Central memory CD8-positive, alpha-beta T cell (primary cell): ENCODE data around the gene DHTKD1.

Experiments
- ATAC-seq: fragments of 150-1000 bp; cut with Tn5 transposase; replicated peaks from 2 replicates; pipeline ENCODE4 v1.10.0; 2022; ENCODE audit warnings: mild to moderate bottlenecking, moderate FRiP score, moderate number of reproducible peaks; ENCODE audit not compliant: poor library complexity, severe bottlenecking; ENCODE audit errors: extremely low read depth
- DNase-seq, 2 donors: peaks; one replicate each; pipeline ENCODE4 v3.0.0; 2021; ENCODE audit warnings: low spot score in 2 of 2
- H3K27ac Mint-ChIP-seq: one replicate; pipeline ENCODE4 v1.8.0; 2022; ENCODE audit warnings: low read depth, mild to moderate bottlenecking, moderate library complexity, mixed read lengths
- H3K27me3 Mint-ChIP-seq: one replicate; pipeline ENCODE4 v1.8.0; 2022; ENCODE audit warnings: mixed read lengths
- H3K36me3 Mint-ChIP-seq: one replicate; pipeline ENCODE4 v1.8.0; 2022; ENCODE audit warnings: mild to moderate bottlenecking, moderate library complexity, mixed read lengths; ENCODE audit not compliant: insufficient read depth
- H3K4me1 Mint-ChIP-seq: one replicate; pipeline ENCODE4 v1.8.0; 2022; ENCODE audit warnings: mixed read lengths
- H3K4me3 Mint-ChIP-seq: one replicate; pipeline ENCODE4 v1.8.0; 2022; ENCODE audit warnings: mild to moderate bottlenecking, moderate library complexity, mixed read lengths
- H3K9me3 Mint-ChIP-seq: one replicate; pipeline ENCODE4 v1.8.0; 2022; ENCODE audit warnings: mixed read lengths

The DHTKD1 gene, protein sequence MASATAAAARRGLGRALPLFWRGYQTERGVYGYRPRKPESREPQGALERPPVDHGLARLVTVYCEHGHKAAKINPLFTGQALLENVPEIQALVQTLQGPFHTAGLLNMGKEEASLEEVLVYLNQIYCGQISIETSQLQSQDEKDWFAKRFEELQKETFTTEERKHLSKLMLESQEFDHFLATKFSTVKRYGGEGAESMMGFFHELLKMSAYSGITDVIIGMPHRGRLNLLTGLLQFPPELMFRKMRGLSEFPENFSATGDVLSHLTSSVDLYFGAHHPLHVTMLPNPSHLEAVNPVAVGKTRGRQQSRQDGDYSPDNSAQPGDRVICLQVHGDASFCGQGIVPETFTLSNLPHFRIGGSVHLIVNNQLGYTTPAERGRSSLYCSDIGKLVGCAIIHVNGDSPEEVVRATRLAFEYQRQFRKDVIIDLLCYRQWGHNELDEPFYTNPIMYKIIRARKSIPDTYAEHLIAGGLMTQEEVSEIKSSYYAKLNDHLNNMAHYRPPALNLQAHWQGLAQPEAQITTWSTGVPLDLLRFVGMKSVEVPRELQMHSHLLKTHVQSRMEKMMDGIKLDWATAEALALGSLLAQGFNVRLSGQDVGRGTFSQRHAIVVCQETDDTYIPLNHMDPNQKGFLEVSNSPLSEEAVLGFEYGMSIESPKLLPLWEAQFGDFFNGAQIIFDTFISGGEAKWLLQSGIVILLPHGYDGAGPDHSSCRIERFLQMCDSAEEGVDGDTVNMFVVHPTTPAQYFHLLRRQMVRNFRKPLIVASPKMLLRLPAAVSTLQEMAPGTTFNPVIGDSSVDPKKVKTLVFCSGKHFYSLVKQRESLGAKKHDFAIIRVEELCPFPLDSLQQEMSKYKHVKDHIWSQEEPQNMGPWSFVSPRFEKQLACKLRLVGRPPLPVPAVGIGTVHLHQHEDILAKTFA

DNA sequence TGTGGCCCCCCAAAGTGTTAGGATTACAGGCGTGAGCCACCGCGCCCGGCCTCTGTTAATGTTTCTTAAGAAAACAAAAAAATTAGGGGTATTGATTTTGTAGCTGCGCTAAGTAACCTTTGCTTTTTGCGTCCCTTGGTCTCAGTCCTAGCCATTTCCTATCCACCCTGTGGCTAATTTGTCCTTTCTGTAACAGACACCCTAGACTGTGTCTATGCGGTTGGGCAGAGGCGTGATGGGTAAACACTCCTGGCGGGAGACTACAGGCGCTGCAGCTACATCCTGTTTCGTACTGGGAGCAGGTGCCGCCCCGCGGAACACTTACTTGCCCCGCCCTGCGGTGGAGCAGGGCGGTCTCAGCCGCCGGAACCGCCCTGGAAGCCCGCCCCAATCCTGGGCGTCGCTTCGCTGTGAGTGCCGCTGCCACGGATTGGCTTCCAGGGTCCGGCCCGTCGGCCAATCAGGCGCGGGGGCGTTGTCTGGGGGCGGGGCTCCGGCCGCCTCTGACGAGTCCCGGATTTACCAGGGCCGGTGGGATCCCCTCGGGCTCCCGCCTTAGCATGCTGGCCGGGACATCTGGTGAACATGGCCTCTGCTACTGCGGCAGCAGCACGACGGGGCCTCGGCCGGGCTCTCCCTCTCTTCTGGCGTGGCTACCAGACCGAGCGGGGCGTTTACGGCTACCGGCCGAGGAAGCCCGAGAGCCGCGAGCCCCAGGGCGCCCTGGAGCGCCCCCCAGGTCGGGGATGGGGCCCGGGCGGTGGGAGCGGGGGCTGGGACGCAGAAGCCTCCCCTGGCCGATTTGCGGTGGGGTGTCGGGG lies at the start of gene DHTKD1:
DHTKD1 (plus strand) TSS at position 506 of the 821 bp plus-strand sequence; CDS start at position 586, 80 bp downstream.
- peak; percentile 98 for ATAC-seq
- Mint-ChIP-seq H3K4me1 (peaks cover 7% of the 10 kb centered on the region), H3K36me3 (no peaks in the 10 kb centered on the region), H3K4me3 (peak within 1 kb of the TSS; percentile 74), H3K27me3 (no peaks in the 10 kb centered on the region), H3K9me3 (no peaks in the 10 kb centered on the region), H3K27ac (peak within 1 kb of the TSS; percentile 80)
- peak; percentile 97 to 98 for DNase-seq

DNA sequence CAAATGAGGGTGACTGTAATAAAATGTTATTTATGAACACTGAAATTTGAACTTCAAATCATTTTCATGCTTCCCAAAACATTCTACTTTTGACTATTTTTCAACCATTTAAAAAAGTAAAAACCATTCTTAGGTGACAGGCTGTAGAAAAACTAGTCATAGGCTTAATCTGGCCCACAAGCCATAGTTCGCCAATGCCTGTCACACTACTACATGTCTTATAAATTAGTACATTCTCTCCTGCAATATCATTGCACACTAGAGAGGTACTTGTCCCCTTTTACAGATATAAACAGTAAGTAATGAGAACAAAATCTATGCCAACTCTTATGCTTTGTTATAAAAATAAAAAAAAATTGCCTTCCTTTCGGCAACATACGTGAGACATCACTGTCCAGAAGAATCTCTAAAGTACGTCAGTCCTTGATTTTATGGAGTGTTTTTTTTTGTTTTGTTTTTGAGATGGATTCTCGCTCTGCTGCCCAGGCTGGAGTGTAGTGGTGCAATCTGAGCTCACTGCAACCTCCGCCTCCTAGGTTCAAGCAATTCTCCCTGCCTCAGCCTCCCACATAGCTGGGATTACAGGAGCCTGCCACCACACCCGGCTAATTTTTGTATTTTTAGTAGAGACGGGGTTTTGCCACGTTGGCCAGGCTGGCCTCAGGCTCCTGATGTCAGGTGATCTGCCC lies 49.3 kb upstream of the DHTKD1 start:
- Mint-ChIP-seq H3K27ac (no peak overlapping the region), H3K36me3 (peaks cover 6% of the 10 kb centered on the region), H3K4me1 (peaks cover 27% of the 10 kb centered on the region), H3K9me3 (no peaks in the 10 kb centered on the region), H3K27me3 (no peaks in the 10 kb centered on the region), H3K4me3 (no peak overlapping the region)
- no peak for ATAC-seq
- DNase-seq, result no peak

DNA sequence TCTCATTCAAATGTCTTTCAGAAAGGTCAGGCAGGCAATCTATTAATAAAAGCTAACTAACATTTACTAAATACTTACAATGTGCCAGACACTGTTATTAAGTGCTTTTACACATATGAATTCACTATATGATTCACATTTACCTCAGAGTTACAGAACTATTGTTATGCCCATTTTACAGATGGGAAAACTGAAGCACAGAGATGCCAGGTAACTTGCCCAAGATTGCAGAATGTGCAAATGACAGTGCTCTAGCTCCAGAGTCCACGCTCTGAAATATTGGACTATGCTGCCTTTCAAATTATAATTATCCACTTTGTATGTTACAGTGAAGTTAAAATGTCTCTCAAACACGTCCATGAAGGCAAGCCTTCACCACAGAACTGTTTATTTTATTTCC lies 48.2 kb upstream of the DHTKD1 start:
- DNase-seq, result no peak
- Mint-ChIP-seq H3K27me3 (no peaks in the 10 kb centered on the region), H3K27ac (no peak overlapping the region), H3K4me1 (peaks cover 23% of the 10 kb centered on the region), H3K36me3 (no peaks in the 10 kb centered on the region), H3K4me3 (no peak overlapping the region), H3K9me3 (no peaks in the 10 kb centered on the region)
- no peak for ATAC-seq

DNA sequence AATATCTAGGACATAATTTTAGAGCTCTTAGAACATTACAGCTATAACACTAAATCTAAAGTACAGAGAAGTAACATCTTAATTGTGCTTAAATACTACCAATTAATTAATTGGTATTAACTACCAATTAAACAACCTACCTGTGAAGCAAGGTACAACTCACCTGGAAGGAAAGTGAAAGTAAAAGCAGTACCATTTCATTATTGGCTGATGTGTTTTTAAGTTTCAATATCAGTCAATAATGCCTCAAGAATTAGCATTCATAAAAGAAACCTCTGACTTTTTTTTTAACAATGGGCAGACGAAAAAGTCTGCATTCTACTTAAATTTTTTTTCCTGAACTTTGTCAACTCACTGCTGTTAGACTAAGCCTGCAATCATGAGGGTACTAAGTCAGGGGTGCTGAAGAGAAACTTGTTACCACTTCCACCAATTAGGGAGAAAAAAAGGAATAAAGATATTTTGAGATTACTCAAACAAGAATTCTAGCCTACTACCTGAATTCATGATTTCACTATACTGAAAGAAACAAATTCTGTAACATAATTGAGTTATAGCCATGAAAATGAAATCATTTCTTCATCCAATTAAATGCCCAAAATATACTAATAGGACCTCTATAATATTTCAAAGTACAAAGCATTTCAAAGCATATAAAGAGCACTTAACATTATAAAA lies 46.0 kb upstream of the DHTKD1 start:
- Mint-ChIP-seq H3K4me3 (peak overlapping the region; percentile 23), H3K27me3 (no peaks in the 10 kb centered on the region), H3K36me3 (peaks cover 2% of the 10 kb centered on the region), H3K4me1 (peaks cover 32% of the 10 kb centered on the region), H3K27ac (peak overlapping the region; percentile 44), H3K9me3 (no peaks in the 10 kb centered on the region)
- no peak for ATAC-seq
- no peak for DNase-seq

DNA sequence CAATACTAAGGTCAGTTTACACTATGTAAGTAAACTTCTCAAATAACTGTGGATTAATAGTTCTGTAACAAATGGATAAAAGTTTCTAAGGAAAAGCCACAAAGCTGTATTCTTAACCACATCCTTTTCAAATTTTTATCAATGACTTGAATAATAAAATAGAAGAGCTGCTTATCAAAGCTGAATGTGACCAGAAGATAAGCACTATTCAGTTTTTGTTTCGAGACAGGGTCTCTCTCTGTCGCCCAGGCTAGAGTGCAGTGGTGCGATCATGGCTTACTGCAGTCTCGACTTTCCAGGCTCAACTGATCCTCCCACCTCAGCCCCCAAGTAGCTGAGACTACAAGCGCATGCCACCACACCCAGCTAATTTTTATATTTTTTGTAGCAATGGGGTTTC lies 43.2 kb upstream of the DHTKD1 start:
- Mint-ChIP-seq H3K4me1 (peaks cover 46% of the 10 kb centered on the region), H3K27me3 (no peaks in the 10 kb centered on the region), H3K9me3 (no peaks in the 10 kb centered on the region), H3K27ac (no peak overlapping the region), H3K36me3 (peaks cover 24% of the 10 kb centered on the region), H3K4me3 (no peak overlapping the region)
- ATAC-seq (no peak), DNase-seq (no peak)

DNA sequence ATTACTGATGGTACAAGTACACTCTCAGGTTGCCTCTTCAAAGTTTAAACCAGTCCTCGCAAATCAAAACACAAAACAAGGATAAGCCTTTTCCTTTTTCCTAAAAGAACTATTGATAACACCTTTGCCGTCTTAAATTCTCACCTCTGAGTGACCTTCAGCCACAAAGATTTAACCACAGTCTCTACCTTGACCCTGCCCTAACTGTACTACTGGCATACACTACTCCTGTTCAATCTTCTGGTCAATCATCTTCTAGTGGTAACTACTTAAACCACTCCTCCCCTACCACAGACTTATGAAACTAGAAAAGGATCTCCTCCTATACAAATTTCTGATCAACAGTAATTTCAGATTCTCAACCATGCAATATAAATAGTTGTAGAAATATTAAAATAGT lies 41.2 kb upstream of the DHTKD1 start:
- H3K36me3 Mint-ChIP-seq, result peaks cover 38% of the 10 kb centered on the region
- peak overlapping the region; percentile 19 for H3K27ac Mint-ChIP-seq
- no peaks in the 10 kb centered on the region for H3K27me3 Mint-ChIP-seq
- ATAC-seq, result no peak
- DNase-seq, result no peak
- no peaks in the 10 kb centered on the region for H3K9me3 Mint-ChIP-seq
- peaks cover 44% of the 10 kb centered on the region for H3K4me1 Mint-ChIP-seq
- H3K4me3 Mint-ChIP-seq, result no peak overlapping the region

DNA sequence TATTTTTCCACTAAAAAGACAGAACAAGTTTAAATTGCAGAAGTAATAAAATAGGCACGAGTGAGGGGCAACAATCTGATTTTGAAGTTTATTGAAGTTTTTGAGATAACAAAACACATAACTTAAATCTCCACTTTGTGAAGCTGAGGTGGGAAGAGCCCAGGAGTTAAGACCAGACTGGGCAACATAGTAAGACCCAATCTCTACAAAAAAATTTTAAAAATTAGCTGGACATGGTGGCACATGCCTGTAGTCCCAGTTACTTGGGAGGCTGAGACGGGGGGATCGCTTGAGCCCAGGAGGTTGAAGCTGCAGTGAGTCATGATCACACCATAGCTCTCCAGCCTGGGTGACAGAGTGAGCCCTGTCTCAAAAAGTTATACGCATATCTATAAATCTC lies 37.4 kb upstream of the DHTKD1 start:
- ATAC-seq (no peak), DNase-seq (no peak)
- H3K4me3 Mint-ChIP-seq, result no peak overlapping the region
- no peaks in the 10 kb centered on the region for H3K9me3 Mint-ChIP-seq
- H3K4me1 Mint-ChIP-seq, result peaks cover 39% of the 10 kb centered on the region
- H3K27me3 Mint-ChIP-seq, result no peaks in the 10 kb centered on the region
- peaks cover 56% of the 10 kb centered on the region for H3K36me3 Mint-ChIP-seq
- H3K27ac Mint-ChIP-seq, result no peak overlapping the region

DNA sequence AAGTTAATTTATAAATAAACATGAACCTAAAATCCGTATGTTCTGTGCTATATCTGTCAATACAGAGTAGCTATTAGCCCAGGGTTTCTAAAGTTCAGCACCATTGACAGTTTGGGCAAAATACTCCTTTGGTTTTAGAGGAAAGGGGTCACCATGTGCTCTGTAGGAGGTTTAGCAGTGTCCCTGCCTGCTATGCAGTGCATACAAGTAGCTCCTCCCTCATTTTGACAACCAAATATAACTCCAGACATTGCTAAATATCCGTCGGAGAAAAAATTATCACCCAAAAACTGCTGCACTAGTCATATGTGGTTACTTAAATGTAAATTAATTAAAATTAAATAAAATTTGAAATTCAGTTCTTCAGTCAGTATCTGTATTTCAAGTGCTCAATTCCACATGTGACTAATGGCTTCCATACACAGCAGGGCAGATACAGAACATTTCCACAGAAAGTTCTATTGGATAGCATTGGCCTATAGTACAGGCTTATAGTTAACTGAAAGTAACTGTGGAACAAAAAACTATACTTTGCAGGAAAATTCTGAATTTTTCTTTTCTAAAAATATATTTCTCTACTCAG lies 32.6 kb upstream of the DHTKD1 start:
- H3K27me3 Mint-ChIP-seq, result no peaks in the 10 kb centered on the region
- DNase-seq, result no peak
- peaks cover 31% of the 10 kb centered on the region for H3K36me3 Mint-ChIP-seq
- ATAC-seq, result no peak
- H3K9me3 Mint-ChIP-seq, result no peaks in the 10 kb centered on the region
- peaks cover 26% of the 10 kb centered on the region for H3K4me1 Mint-ChIP-seq
- H3K27ac Mint-ChIP-seq, result no peak overlapping the region
- no peak overlapping the region for H3K4me3 Mint-ChIP-seq

DNA sequence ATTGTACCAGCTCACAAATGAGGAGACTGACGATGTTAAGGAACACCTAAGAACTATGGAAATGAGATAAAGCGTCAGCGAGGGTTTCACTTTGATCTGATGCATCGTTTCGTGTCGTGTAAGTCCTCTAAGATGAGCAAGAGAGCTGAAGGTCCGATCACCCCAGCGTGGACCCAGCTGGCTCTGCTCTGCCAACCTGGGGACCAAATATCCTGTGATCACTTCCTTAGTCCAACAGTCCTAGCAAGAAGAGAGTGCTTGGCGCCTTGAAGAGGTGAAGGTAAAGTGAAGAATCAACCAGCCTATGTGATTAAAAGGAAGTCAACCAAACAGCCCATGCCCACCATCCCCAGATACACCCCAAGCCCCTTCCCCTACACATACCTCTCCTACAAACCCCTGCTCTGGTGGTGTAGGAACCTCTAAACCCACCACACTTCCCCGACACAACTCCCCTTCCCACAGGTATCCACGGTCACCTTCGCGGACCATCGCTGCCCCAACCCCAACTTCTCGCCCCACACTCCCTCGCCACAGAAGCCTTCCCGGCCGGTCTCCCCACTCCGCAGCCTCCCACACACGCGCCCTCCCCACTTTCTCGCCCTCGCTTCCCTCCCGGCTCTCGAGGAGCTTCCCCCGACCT lies 26.9 kb upstream of the DHTKD1 start:
- peak overlapping the region; percentile 99 for H3K4me3 Mint-ChIP-seq
- no peaks in the 10 kb centered on the region for H3K27me3 Mint-ChIP-seq
- H3K4me1 Mint-ChIP-seq, result peaks cover 34% of the 10 kb centered on the region
- ATAC-seq (no peak), DNase-seq (no peak)
- H3K27ac Mint-ChIP-seq, result peak overlapping the region; percentile 98
- peaks cover 16% of the 10 kb centered on the region for H3K36me3 Mint-ChIP-seq
- no peaks in the 10 kb centered on the region for H3K9me3 Mint-ChIP-seq

DNA sequence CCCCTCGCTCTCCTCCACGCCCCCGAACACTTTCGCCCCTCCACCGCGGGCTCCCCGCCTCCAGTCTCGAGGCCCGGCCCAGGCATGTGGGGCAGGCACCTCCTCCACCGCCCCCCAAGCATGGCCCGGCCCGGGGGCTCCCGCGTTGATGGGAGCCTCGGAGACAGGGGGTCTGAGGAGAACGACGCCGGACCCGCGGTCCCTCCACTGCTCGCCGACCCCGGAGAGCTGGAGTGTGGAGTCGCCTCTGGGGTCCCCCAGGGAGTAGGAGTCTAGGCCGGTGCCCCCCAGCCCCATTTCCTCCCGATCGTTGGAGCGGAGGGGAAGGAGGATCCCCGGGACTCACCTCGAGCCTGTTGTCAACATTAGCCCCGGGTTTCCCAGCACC lies 26.4 kb upstream of the DHTKD1 start:
- peaks cover 34% of the 10 kb centered on the region for H3K4me1 Mint-ChIP-seq
- peaks cover 16% of the 10 kb centered on the region for H3K36me3 Mint-ChIP-seq
- peak; percentile 33 for ATAC-seq
- H3K9me3 Mint-ChIP-seq, result no peaks in the 10 kb centered on the region
- H3K27me3 Mint-ChIP-seq, result no peaks in the 10 kb centered on the region
- peak overlapping the region; percentile 99 for H3K4me3 Mint-ChIP-seq
- H3K27ac Mint-ChIP-seq, result peak overlapping the region; percentile 98
- peak in 1 of 2 donors; percentile 26 for DNase-seq
